ENCODE measurements around the gene TUBGCP4. TPM values are rescaled to one million over a fixed set of nuclear protein-coding genes. Genes with fewer than 3 reads are reported as not detected.

Gene TUBGCP4
- total RNA-seq, 1 donor from 2014 or later, result 14.1 TPM

Other genes starting within 250 kb of the TUBGCP4 start
- gene TMEM62, start 237.5 kb upstream of the TUBGCP4 start, total RNA-seq, result 7.2 TPM
- 50.4 TPM for gene CCNDBP1, start 185.7 kb upstream of the TUBGCP4 start, total RNA-seq
- gene EPB42, start 150.1 kb upstream of the TUBGCP4 start, total RNA-seq, result 10.4 TPM
- gene TGM5, start 104.2 kb upstream of the TUBGCP4 start, total RNA-seq, result 4.1 TPM
- gene TGM7, start 68.8 kb upstream of the TUBGCP4 start, total RNA-seq, result not detected
- gene LCMT2, start 40.5 kb upstream of the TUBGCP4 start, total RNA-seq, result 4.4 TPM
- gene ZSCAN29, start 58 bp upstream of the TUBGCP4 start, total RNA-seq, result 19.8 TPM
- gene TP53BP1, start 122.1 kb downstream of the TUBGCP4 start, total RNA-seq, result 62.9 TPM
- 14.3 TPM for gene MAP1A, start 146.5 kb downstream of the TUBGCP4 start, total RNA-seq
- gene PPIP5K1, start 219.1 kb downstream of the TUBGCP4 start, total RNA-seq, result 29.7 TPM
- gene CKMT1B, start 222.9 kb downstream of the TUBGCP4 start, total RNA-seq, result 3.9 TPM
- gene STRC, start 247.7 kb downstream of the TUBGCP4 start, total RNA-seq, result 0.59 TPM

All from skin of body (tissue), 1 donor.